ENCODE measurements around the gene COL12A1. TPM values are rescaled to one million over a fixed set of nuclear protein-coding genes. Genes with fewer than 3 reads are reported as not detected.

COL12A1 gene
- total and polyA plus RNA-seq, 10 of the 15 experiments (the other 5 are each of a cell fraction or from before 2014, with no cell fraction given): under 0.01 to 0.69 (median 0.11) TPM; not detected in 6

- Histone ChIP-seq H3K4me2 (ENCODE audit: control insufficient read depth, insufficient read depth) (no peak overlapping the region), H3K27ac (ENCODE audit: control insufficient read depth, insufficient read depth) (no peak overlapping the region), H3K9me3 (replicated peaks; ENCODE audit: control insufficient read depth, insufficient read depth, low read length) (no peaks in the 10 kb centered on the region), H2AFZ (ENCODE audit: control insufficient read depth, low read depth, low read length) (no peak overlapping the region), H3K4me3 (no peak overlapping the region), H3K9ac (ENCODE audit: control insufficient read depth, insufficient read depth, low read length) (no peak overlapping the region), H3K4me1 (ENCODE audit: control insufficient read depth, insufficient read depth, low read length) (no peaks in the 10 kb centered on the region), H3K79me2 (ENCODE audit: control insufficient read depth, insufficient read depth, low read length) (no peaks in the 10 kb centered on the region), H3K27me3 (replicated peaks in 1 of 2; ENCODE audit: control insufficient read depth in 2 of 2, insufficient read depth in 2 of 2, low read length in 1 of 2) (no peaks in the 10 kb centered on the region), H3K36me3 (ENCODE audit: control insufficient read depth in 2 of 2, insufficient read depth in 2 of 2, low read length in 1 of 2) (no peaks in the 10 kb centered on the region), H4K20me1 (ENCODE audit: control insufficient read depth, insufficient read depth) (no peaks in the 10 kb centered on the region)
- BruUV-seq (replicated peaks): no TSS peak
- ChIA-PET CTCF (interaction anchor here (0.7 to 5.8 kb wide), 3 partner anchors 13 to 1724 kb away, joined by 3 to 52 read pairs (median 3); no protein-coding TSS in a partner anchor), RAD21 (ENCODE audit: unreplicated experiment) (interaction anchor here (1.4 kb wide), 1 partner anchor 15 kb away, joined by 5 read pairs; no protein-coding TSS in a partner anchor), POLR2A (no interaction called here), SMC1A (ENCODE audit: uncharacterized antibody, unreplicated experiment) (no interaction called here)
- WGBS (ENCODE audit: insufficient coverage, insufficient replicate concordance, low lambda C conversion rate, missing lambda C conversion rate): 21% methylated on average over 2 of the region's 2 CpGs
- intact Hi-C loops (cut with micrococcal nuclease; ENCODE audit: unreplicated experiment) (no loop called here), in situ Hi-C loops (cut with MboI) (no loop called here)
- TF ChIP-seq TCF12 (IDR thresholded peaks at IDR 0.05; ENCODE audit: low read depth, low read length) (no peak), USF1 (IDR thresholded peaks at IDR 0.05; ENCODE audit: borderline replicate concordance, extremely low read length, insufficient read depth, low read depth, low read length) (no peak), POLR2AphosphoS2 (IDR thresholded peaks at IDR 0.05; ENCODE audit: low read depth, low read length) (no peak), TAF1 (IDR thresholded peaks at IDR 0.05; ENCODE audit: borderline replicate concordance, low read depth, low read length) (no peak), NFXL1 (IDR thresholded peaks at IDR 0.05; ENCODE audit: borderline replicate concordance) (no peak), FOXM1 (IDR thresholded peaks at IDR 0.05; ENCODE audit: low read depth, low read length) (no peak), STAT3 (IDR thresholded peaks at IDR 0.05; ENCODE audit: low read depth, low read length) (no peak), ZBED1 (IDR thresholded peaks at IDR 0.05; ENCODE audit: borderline replicate concordance) (no peak), CREB1 (IDR thresholded peaks at IDR 0.05; ENCODE audit: low read depth) (no peak)
- TF ChIP-seq, protein P1, sequence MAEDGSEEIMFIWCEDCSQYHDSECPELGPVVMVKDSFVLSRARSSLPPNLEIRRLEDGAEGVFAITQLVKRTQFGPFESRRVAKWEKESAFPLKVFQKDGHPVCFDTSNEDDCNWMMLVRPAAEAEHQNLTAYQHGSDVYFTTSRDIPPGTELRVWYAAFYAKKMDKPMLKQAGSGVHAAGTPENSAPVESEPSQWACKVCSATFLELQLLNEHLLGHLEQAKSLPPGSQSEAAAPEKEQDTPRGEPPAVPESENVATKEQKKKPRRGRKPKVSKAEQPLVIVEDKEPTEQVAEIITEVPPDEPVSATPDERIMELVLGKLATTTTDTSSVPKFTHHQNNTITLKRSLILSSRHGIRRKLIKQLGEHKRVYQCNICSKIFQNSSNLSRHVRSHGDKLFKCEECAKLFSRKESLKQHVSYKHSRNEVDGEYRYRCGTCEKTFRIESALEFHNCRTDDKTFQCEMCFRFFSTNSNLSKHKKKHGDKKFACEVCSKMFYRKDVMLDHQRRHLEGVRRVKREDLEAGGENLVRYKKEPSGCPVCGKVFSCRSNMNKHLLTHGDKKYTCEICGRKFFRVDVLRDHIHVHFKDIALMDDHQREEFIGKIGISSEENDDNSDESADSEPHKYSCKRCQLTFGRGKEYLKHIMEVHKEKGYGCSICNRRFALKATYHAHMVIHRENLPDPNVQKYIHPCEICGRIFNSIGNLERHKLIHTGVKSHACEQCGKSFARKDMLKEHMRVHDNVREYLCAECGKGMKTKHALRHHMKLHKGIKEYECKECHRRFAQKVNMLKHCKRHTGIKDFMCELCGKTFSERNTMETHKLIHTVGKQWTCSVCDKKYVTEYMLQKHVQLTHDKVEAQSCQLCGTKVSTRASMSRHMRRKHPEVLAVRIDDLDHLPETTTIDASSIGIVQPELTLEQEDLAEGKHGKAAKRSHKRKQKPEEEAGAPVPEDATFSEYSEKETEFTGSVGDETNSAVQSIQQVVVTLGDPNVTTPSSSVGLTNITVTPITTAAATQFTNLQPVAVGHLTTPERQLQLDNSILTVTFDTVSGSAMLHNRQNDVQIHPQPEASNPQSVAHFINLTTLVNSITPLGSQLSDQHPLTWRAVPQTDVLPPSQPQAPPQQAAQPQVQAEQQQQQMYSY (CRISPR knock-in tag; IDR thresholded peaks at IDR 0.05): no peak
- TF ChIP-seq, protein P2, sequence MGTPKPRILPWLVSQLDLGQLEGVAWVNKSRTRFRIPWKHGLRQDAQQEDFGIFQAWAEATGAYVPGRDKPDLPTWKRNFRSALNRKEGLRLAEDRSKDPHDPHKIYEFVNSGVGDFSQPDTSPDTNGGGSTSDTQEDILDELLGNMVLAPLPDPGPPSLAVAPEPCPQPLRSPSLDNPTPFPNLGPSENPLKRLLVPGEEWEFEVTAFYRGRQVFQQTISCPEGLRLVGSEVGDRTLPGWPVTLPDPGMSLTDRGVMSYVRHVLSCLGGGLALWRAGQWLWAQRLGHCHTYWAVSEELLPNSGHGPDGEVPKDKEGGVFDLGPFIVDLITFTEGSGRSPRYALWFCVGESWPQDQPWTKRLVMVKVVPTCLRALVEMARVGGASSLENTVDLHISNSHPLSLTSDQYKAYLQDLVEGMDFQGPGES (IDR thresholded peaks at IDR 0.05): no peak
- FAIRE-seq (no peak), ATAC-seq (no peak), DNase-seq (ENCODE audit: low read depth, low spot score) (no peak)
Measured at GRCh38 chr6:75223428-75223827, 17.6 kb upstream of the COL12A1 start.
